ENCODE data around the gene MDFI.

The MDFI gene

DNA sequence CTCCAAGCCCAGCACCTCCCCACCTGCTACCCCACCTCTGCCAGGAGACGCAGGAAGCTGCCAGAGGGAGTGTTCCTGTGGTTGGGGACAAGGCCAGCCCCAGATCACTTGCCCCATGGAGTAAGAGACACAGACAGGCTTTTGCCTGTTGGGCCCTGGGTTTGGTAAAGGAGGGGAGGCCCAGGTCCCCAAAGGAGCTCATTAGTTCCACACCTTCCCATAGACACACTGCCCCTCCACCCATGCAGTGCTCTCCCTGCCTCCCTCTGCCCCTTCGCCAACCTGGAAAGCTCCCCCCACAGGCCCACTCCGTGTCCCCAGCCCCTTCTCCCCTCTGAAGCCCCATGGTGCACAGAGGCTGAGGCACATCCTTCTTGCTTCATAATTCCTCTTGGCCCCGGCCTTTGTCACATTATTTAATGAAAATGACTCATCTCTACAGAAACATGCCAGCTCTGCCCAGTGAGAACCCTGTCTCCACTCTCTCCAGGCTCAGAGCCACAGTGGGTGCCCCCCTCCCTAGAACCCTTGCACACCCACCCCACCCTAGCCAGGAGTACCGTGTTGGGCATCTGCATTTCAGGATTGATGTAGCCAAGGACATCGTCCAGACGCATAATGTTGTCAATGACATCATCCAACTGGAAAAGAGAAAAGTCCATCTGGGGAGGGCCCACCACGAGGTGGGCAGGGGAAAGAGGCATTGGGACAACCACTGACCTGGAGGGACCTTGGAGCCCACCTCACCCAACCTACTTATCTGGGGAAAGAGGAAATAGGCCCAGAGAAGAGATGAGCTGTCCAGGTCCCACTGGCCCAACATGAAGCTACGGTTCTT is 51.1 kb downstream of the MDFI start:
- H3K36me3 ChIP-seq, result no peaks in the 10 kb centered on the region; the same call in 1 of the 2 replicates
- H3K27me3 ChIP-seq, result no peaks in the 10 kb centered on the region
- TF ChIP-seq, protein P1, sequence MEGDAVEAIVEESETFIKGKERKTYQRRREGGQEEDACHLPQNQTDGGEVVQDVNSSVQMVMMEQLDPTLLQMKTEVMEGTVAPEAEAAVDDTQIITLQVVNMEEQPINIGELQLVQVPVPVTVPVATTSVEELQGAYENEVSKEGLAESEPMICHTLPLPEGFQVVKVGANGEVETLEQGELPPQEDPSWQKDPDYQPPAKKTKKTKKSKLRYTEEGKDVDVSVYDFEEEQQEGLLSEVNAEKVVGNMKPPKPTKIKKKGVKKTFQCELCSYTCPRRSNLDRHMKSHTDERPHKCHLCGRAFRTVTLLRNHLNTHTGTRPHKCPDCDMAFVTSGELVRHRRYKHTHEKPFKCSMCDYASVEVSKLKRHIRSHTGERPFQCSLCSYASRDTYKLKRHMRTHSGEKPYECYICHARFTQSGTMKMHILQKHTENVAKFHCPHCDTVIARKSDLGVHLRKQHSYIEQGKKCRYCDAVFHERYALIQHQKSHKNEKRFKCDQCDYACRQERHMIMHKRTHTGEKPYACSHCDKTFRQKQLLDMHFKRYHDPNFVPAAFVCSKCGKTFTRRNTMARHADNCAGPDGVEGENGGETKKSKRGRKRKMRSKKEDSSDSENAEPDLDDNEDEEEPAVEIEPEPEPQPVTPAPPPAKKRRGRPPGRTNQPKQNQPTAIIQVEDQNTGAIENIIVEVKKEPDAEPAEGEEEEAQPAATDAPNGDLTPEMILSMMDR (IDR thresholded peaks at IDR 0.05; ENCODE audit: low read depth, low read length), result no peak
- H3K4me1 ChIP-seq, result no peaks in the 10 kb centered on the region
- no peak overlapping the region for H3K4me3 ChIP-seq (ENCODE audit: low read depth, low read length)
- DNase-seq, result no peak
- no peaks in the 10 kb centered on the region for H3K9me3 ChIP-seq

DNA sequence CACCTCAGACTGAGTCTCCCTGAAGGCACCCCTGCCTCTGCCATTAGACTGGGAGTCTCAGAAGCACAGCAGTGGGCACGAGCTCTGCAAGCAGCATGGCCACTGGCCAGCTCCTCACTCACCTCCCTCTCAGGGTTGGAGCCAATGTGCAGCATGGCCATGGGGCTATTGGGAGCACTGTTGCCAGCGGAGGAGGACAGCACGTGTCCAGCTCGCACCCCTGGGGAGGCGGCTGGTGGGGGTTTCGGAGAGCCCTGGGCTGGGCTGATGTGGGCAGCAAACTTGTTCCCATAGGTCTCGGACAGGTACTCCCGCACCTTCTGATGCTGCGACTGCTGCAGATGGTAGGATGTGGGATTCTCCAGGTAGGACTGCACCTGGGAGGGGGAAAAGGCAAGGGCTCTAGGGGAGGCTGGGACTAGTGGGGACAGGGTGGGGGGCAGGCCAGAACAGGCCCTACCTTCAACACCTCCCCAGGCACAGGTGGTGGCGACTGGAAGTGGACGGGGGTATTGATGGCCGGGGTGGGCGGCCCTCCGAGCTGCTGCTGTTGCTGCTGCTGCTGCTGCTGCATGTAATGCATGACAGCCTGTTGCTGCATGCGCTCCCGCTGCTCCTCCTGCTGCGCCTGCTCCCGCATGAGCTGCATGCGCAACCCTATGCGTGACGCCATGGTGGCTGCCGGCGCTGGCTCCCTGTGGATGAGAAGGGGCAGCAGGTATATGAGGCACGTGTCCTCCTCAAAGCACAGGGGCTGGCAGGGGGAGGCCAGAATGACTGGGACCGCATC is 52.5 kb downstream of the MDFI start:
- Histone ChIP-seq H3K4me1 (no peaks in the 10 kb centered on the region), H3K4me3 (ENCODE audit: low read depth, low read length) (no peak overlapping the region), H3K27me3 (no peaks in the 10 kb centered on the region), H3K36me3 (no peaks in the 10 kb centered on the region; the same call in 1 of the 2 replicates), H3K9me3 (no peaks in the 10 kb centered on the region)
- DNase-seq, result no peak
- TF ChIP-seq, protein P1 (IDR thresholded peaks at IDR 0.05; ENCODE audit: low read depth, low read length), result no peak

DNA sequence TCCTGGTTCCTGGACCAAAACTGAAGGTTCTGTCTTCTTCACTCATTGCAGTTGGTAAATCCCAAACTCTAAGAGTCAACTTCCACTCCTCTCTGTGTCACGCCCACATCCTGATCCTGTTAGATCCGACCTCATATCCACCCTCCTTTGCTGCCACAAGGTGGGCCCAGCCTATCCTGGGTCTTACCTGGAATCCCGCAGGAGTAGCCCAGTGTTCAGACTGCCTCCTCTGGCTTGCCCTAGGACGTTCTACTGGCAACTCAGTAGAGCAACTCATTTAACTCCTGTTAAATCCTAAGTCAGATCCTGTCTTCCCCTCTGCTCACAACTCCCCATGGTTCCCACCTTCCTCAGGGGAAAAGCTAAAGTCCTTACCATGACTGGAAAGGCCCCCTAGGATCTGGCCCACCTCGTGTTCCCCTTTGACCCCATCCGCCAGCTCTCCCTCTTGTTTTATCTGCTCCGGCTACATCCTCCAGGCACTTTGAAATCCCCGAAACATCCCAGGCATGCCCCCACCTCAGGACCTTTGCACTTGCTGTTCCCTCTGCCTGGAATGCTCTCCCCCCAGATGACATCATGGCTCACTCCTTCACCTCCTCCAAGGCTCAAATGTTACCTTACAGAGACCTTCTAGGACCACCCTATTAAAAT is 53.3 kb downstream of the MDFI start:
- Histone ChIP-seq H3K9me3 (no peaks in the 10 kb centered on the region), H3K36me3 (no peaks in the 10 kb centered on the region; the same call in 1 of the 2 replicates), H3K27me3 (no peaks in the 10 kb centered on the region), H3K4me1 (no peaks in the 10 kb centered on the region), H3K4me3 (ENCODE audit: low read depth, low read length) (no peak overlapping the region)
- TF ChIP-seq, protein P1 (IDR thresholded peaks at IDR 0.05; ENCODE audit: low read depth, low read length), result no peak
- DNase-seq, result no peak

DNA sequence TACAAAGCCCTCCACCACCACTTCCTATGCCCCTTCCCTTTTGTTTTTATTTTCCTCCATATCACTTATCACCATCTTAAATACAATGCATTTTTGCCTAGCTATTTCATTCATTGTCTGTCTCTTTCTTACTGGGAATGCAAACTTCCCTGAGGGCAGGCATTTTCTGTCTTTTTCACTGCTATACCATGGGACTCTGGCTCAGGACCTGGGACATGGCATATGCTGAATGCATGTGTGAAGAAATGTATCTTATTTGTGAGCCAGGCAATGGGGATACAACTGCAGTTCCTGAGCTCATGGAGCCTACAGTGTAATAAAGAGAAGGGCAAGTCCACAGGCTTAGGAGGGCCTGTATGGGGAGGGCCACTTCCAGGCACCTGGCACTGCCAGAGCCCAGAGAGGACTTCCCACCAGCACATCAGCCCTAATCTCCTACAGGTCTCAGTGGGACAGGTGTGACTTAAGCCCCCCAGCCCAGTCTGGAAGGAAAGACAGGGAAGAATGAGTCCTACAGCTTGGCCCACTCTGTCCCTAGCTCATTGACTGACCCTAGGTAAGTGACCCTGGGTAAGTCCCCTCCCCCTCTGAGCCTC is 53.9 kb downstream of the MDFI start:
- Histone ChIP-seq H3K36me3 (no peaks in the 10 kb centered on the region; the same call in 1 of the 2 replicates), H3K9me3 (no peaks in the 10 kb centered on the region), H3K27me3 (no peaks in the 10 kb centered on the region), H3K4me3 (ENCODE audit: low read depth, low read length) (no peak overlapping the region), H3K4me1 (no peaks in the 10 kb centered on the region)
- DNase-seq, result no peak
- TF ChIP-seq, protein P1 (IDR thresholded peaks at IDR 0.05; ENCODE audit: low read depth, low read length), result no peak

DNA sequence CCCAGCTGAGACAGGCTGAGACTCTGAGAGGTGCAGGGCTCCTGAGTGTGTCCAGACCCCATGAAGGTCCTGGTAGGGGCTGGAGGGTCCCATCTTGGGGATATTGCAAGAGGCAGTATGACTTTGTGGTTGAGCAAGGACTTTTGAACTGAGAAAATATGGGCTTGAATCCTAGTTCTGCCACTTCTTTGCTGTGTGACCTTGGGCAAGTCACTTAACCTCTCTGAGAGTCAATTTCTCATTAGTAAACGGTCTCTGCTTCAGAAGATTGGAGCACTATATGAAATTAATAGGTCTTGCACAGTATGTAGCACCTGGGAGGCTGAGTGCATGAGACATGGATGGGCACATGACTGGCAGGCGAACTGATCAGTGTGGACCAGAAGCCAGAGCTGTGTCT is 54.5 kb downstream of the MDFI start:
- Histone ChIP-seq H3K9me3 (no peaks in the 10 kb centered on the region), H3K4me1 (no peaks in the 10 kb centered on the region), H3K4me3 (ENCODE audit: low read depth, low read length) (no peak overlapping the region), H3K27me3 (no peaks in the 10 kb centered on the region), H3K36me3 (no peaks in the 10 kb centered on the region; the same call in 1 of the 2 replicates)
- DNase-seq, result no peak
- TF ChIP-seq, protein P1 (IDR thresholded peaks at IDR 0.05; ENCODE audit: low read depth, low read length), result no peak

Measured in BE2C (cell line).